ENCODE measurements around the gene KDELR3. TPM values are rescaled to one million over a fixed set of nuclear protein-coding genes. Genes with fewer than 3 reads are reported as not detected.

The KDELR3 gene
- total RNA-seq, 1 donor from 2014 or later, result 127 TPM

DNA sequence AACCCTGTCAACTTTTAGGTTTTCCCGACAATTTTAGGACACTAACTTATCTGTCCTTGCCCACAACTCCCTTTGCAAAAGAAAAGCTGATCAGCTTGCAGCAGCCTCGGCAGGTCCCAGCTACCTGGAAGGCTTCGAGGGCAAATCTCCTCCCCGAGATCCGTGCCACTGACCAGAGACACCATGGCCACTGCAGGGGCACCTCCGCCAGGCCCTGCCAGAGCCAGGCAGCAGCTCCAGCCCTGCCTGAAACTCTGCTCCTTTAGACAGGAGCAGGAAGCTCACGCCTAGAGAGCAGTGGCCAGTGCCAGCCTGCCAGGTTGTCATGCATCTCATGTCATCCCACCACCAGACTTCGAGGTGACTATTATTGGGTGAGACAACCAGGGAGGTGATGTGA lies 34.0 kb upstream of the KDELR3 start:
- no peaks in the 10 kb centered on the region for H3K27me3 Mint-ChIP-seq (ENCODE audit: low read depth)
- no peaks in the 10 kb centered on the region for H3K36me3 Mint-ChIP-seq (ENCODE audit: low read depth)
- TF ChIP-seq, protein P1, sequence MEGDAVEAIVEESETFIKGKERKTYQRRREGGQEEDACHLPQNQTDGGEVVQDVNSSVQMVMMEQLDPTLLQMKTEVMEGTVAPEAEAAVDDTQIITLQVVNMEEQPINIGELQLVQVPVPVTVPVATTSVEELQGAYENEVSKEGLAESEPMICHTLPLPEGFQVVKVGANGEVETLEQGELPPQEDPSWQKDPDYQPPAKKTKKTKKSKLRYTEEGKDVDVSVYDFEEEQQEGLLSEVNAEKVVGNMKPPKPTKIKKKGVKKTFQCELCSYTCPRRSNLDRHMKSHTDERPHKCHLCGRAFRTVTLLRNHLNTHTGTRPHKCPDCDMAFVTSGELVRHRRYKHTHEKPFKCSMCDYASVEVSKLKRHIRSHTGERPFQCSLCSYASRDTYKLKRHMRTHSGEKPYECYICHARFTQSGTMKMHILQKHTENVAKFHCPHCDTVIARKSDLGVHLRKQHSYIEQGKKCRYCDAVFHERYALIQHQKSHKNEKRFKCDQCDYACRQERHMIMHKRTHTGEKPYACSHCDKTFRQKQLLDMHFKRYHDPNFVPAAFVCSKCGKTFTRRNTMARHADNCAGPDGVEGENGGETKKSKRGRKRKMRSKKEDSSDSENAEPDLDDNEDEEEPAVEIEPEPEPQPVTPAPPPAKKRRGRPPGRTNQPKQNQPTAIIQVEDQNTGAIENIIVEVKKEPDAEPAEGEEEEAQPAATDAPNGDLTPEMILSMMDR (IDR thresholded peaks at IDR 0.05), result no peak
- no peak for DNase-seq (ENCODE audit: low spot score)
- no peaks in the 10 kb centered on the region for H3K9me3 Mint-ChIP-seq (ENCODE audit: low read depth)
- H3K27ac Mint-ChIP-seq (ENCODE audit: unreplicated experiment), result no peak overlapping the region
- no peaks in the 10 kb centered on the region for H3K4me1 Mint-ChIP-seq (ENCODE audit: low read depth)
- H3K4me3 Mint-ChIP-seq (ENCODE audit: unreplicated experiment), result no peak overlapping the region

DNA sequence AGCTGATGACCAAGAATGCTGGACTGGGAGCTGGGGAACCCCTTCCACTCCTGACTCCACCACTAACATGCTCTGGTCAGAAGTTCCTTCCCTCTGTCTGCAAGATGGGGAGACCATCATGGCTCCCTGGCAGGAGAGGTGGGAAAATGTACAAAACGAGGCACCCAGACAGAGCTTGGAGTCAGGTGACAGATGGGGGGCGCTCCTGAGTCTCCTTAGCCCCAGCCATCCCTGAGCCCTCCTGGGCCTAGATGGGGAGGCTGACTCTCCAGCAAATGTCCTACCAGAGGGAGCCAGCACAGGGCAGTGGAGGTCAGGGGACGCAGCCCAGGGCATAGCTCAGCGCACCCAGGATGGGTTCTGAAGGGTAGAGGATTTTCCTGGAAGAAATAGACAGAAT lies 32.9 kb upstream of the KDELR3 start:
- no peak overlapping the region for H3K27ac Mint-ChIP-seq (ENCODE audit: unreplicated experiment)
- H3K27me3 Mint-ChIP-seq (ENCODE audit: low read depth), result no peaks in the 10 kb centered on the region
- no peaks in the 10 kb centered on the region for H3K9me3 Mint-ChIP-seq (ENCODE audit: low read depth)
- no peaks in the 10 kb centered on the region for H3K36me3 Mint-ChIP-seq (ENCODE audit: low read depth)
- TF ChIP-seq, protein P1 (IDR thresholded peaks at IDR 0.05), result peak; percentile 13
- DNase-seq (ENCODE audit: low spot score), result no peak
- no peak overlapping the region for H3K4me3 Mint-ChIP-seq (ENCODE audit: unreplicated experiment)
- no peaks in the 10 kb centered on the region for H3K4me1 Mint-ChIP-seq (ENCODE audit: low read depth)

DNA sequence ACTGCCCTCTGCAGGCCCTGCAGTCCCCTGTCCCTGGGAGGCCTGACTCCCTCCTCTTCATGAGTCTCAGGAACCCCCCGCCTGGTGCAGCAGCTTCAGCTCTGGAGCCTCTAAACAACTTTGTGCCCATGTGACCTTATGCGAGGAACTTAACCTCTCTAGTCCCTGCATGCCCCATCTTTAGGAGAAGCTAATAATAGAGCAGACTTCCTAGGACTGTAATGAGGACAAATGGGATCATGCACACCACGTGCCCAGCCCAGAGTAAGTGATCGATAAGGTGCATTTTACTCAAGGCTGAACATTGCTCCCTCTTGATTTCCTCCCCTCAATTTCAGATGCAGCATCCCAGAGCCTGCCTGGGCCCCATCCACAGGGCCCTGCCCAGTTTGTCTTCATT lies 31.9 kb upstream of the KDELR3 start:
- TF ChIP-seq, protein P1 (IDR thresholded peaks at IDR 0.05), result no peak
- Mint-ChIP-seq H3K27ac (ENCODE audit: unreplicated experiment) (no peak overlapping the region), H3K27me3 (ENCODE audit: low read depth) (peaks cover 8% of the 10 kb centered on the region), H3K9me3 (ENCODE audit: low read depth) (no peaks in the 10 kb centered on the region), H3K4me3 (ENCODE audit: unreplicated experiment) (no peak overlapping the region), H3K4me1 (ENCODE audit: low read depth) (no peaks in the 10 kb centered on the region), H3K36me3 (ENCODE audit: low read depth) (peaks cover 2% of the 10 kb centered on the region)
- no peak for DNase-seq (ENCODE audit: low spot score)

DNA sequence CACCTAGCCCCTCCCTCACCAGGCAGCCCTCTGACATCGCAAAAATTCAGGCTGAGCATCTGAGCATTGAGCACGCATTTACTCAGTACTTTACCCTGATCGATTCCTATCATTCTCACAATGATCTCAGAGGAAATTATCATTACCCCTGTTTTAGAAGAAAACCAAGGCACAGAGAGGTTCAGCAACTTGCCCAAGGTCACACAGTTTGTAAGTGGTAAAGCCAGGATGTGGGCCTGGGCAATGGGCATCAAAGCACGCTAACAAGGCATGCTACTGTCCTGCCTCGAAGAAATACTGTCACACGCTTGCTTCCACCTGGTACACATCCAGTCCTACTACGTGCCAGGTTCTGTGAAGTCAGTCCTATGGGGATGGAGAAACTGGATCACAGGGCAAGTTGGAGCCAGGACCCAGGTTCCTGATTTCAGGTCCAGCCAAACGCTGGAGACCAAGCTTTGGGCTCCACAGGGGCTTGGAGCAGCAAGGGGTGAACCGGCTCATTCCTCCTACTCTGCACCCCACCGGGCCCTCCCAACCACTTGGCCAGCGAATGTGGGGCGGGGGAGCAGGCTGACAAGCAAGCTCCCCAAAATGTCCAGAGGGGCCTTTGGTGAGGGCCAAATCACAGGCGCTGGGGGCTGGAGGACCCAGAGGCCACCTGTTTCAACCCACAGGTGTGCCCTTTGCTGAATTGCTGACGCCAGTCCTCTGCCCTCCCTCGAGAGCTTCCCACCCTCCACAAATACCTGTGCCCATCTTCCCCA lies 31.1 kb upstream of the KDELR3 start:
- Mint-ChIP-seq H3K4me1 (ENCODE audit: low read depth) (peaks cover 2% of the 10 kb centered on the region), H3K9me3 (ENCODE audit: low read depth) (no peaks in the 10 kb centered on the region), H3K27ac (ENCODE audit: unreplicated experiment) (no peak overlapping the region), H3K4me3 (ENCODE audit: unreplicated experiment) (no peak overlapping the region), H3K36me3 (ENCODE audit: low read depth) (peaks cover 2% of the 10 kb centered on the region), H3K27me3 (ENCODE audit: low read depth) (peaks cover 10% of the 10 kb centered on the region)
- no peak for DNase-seq (ENCODE audit: low spot score)
- TF ChIP-seq, protein P1 (IDR thresholded peaks at IDR 0.05), result no peak

DNA sequence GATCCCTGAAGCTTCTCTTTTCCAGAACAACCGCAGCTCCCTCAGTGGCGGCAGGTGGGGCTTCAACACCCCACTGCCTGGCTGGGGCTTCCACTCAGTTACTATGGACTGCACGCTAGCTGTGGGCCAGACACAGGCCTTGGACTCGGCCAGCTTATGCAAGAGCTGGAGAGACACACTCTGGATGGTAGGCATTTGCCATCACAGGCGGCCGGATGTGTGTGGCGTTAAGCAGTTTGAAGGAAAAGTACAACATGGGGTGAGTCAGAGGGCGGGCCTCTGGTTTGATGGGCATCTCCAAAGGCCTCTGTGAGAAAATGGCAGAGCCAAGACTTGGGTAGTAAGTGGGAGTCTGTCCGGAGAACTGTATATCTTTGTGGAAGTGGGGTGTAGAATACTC lies 30.5 kb upstream of the KDELR3 start:
- no peak overlapping the region for H3K4me3 Mint-ChIP-seq (ENCODE audit: unreplicated experiment)
- peaks cover 2% of the 10 kb centered on the region for H3K4me1 Mint-ChIP-seq (ENCODE audit: low read depth)
- H3K27ac Mint-ChIP-seq (ENCODE audit: unreplicated experiment), result no peak overlapping the region
- H3K27me3 Mint-ChIP-seq (ENCODE audit: low read depth), result peaks cover 13% of the 10 kb centered on the region
- TF ChIP-seq, protein P1 (IDR thresholded peaks at IDR 0.05), result no peak
- H3K9me3 Mint-ChIP-seq (ENCODE audit: low read depth), result no peaks in the 10 kb centered on the region
- DNase-seq (ENCODE audit: low spot score), result no peak
- H3K36me3 Mint-ChIP-seq (ENCODE audit: low read depth), result peaks cover 2% of the 10 kb centered on the region

Measured in chondrocyte (in vitro differentiated cells).